DOHH2 (cell line): ENCODE data around the gene STAT1.

ENCODE experiments used
- EZH2phosphoT487 ChIP-seq: fragments of 200-600 bp; sonication (generic); IDR thresholded peaks from 2 replicates; pipeline ENCODE4 v1.6.1; 2017; ENCODE audit warnings: borderline replicate concordance, mild to moderate bottlenecking, antibody characterized with exemption, low read length, moderate library complexity, mixed read lengths
- TF ChIP-seq, protein P1 (sequence below): fragments of 200-600 bp; sonication (generic); IDR thresholded peaks from one replicate; pipeline ENCODE4 v1.5.1; 2014; ENCODE audit warnings: antibody characterized with exemption, mild to moderate bottlenecking, low read depth, low read length; ENCODE audit not compliant: poor library complexity, severe bottlenecking

DNA sequence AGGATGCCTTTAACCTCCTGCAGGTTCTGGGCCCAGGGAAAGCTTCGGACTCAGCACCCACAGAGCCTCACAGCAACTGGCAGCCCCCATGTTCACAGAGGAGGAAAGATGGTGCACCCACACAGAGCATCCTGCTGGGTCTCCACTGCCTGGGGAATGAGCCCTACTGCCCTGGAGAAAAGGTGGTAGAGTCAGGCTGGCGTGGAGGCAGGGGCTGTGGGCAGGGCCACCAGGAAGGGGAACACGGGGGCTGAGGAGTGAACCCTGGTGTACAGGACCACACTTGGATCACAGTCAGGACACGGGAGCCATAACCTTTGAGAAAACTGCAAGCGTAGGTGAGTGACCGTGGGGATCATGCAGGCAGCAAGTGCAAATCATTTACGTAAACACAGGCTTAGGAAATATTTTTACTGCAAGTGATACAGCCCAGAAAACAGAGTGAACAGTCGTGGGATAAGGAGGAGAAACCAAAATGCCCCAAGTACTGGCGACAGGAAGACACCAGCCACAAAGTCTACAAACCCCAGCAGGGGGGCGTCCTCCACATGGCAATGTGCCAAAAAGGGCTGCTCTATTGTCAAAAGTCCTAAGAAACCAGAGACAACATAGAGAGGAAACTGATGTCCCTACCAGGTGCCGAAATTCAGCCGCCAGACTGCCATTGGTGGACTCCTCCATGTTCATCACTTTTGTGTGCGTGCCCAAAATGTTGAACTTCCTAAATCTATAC is 27.6 kb downstream of the STAT1 start:
- TF ChIP-seq, protein P1, sequence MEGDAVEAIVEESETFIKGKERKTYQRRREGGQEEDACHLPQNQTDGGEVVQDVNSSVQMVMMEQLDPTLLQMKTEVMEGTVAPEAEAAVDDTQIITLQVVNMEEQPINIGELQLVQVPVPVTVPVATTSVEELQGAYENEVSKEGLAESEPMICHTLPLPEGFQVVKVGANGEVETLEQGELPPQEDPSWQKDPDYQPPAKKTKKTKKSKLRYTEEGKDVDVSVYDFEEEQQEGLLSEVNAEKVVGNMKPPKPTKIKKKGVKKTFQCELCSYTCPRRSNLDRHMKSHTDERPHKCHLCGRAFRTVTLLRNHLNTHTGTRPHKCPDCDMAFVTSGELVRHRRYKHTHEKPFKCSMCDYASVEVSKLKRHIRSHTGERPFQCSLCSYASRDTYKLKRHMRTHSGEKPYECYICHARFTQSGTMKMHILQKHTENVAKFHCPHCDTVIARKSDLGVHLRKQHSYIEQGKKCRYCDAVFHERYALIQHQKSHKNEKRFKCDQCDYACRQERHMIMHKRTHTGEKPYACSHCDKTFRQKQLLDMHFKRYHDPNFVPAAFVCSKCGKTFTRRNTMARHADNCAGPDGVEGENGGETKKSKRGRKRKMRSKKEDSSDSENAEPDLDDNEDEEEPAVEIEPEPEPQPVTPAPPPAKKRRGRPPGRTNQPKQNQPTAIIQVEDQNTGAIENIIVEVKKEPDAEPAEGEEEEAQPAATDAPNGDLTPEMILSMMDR = no peak
- no peak for TF ChIP-seq EZH2phosphoT487
